K562 (cell line): Measurements from ENCODE around the gene ARAF. TPM values are rescaled to one million over a fixed set of nuclear protein-coding genes. Genes with fewer than 3 reads are reported as not detected.
A peak's percentile ranks its signal among the peaks of the same experiment; 100 is the strongest.

ENCODE experiments used
- CHD7 ChIP-seq: fragments of 200-600 bp; sonication (generic); IDR thresholded peaks from one replicate; pipeline ENCODE4 v1.6.1; 2012; ENCODE audit warnings: mild to moderate bottlenecking, low read depth, low read length, inconsistent platforms
- DPF2 ChIP-seq: fragments of 450-650 bp; IDR thresholded peaks from 2 replicates; pipeline ENCODE4 v1.6.1; 2016
- EHMT2 ChIP-seq: fragments of 450-650 bp; IDR thresholded peaks from 2 replicates; pipeline ENCODE4 v1.6.1; 2018; ENCODE audit warnings: antibody characterized with exemption
- MAZ ChIP-seq, 2 experiments: fragments of 450-650 bp in 1 of 2; sonication (generic) in 1 of 2; formaldehyde crosslinking; IDR thresholded peaks in 1 of 2; conservative IDR thresholded peaks in 1 of 2; 2 replicates each; pipeline versions ENCODE4 v1.4.0 to v1.5.0; 2020; ENCODE audit warnings: mild to moderate bottlenecking in 1 of 2, missing genetic modification reagents in 1 of 2
- NR2C2 ChIP-seq, 2 experiments: fragments of 200-800 bp in 1 of 2; sonication (Bioruptor generic) in 1 of 2; sonication (generic) in 1 of 2; formaldehyde crosslinking in 1 of 2; IDR thresholded peaks; 2 replicates each; pipeline versions ENCODE4 v1.6.1 to v1.8.0; 2016 to 2022; ENCODE audit warnings: mild to moderate bottlenecking in 1 of 2, missing compliant biosample characterization in 1 of 2, missing genetic modification characterization in 1 of 2, missing genetic modification reagents in 1 of 2
- PHB ChIP-seq: fragments of 250-450 bp; sonication (Bioruptor Pico); IDR thresholded peaks from 2 replicates; pipeline ENCODE4 v1.5.0; 2021
- POLR2AphosphoS2 ChIP-seq: IDR thresholded peaks from 2 replicates; pipeline ENCODE4 v1.6.1; 2012; ENCODE audit warnings: low read length, improper control_type of control experiment
- RBM25 ChIP-seq: fragments of 200-400 bp; formaldehyde crosslinking; IDR thresholded peaks from 2 replicates; pipeline ENCODE4 v1.6.1; 2018; ENCODE audit warnings: low read length, low read depth, moderate library complexity; ENCODE audit not compliant: severe bottlenecking
- SIX5 ChIP-seq, 2 experiments: IDR thresholded peaks; 2 replicates each; pipeline ENCODE4 v1.6.1; 2011; ENCODE audit warnings: low read length in 2 of 2, borderline replicate concordance in 1 of 2, low read depth in 1 of 2, mild to moderate bottlenecking in 1 of 2, moderate library complexity in 1 of 2; ENCODE audit not compliant: insufficient read depth in 1 of 2
- TAF7 ChIP-seq: fragments of 450-650 bp; IDR thresholded peaks from 2 replicates; pipeline ENCODE4 v1.6.1; 2016; ENCODE audit warnings: missing genetic modification characterization, missing compliant biosample characterization
- ZFP1 ChIP-seq: fragments of 450-650 bp; formaldehyde crosslinking; IDR thresholded peaks from 2 replicates; pipeline ENCODE4 v1.4.0; 2020; ENCODE audit warnings: mild to moderate bottlenecking, mixed read lengths
- ZNF551 ChIP-seq: fragments of 250-450 bp; sonication (Bioruptor Pico); IDR thresholded peaks from 2 replicates; pipeline ENCODE4 v1.5.0; 2021; ENCODE audit warnings: mild to moderate bottlenecking, moderate library complexity
- polyA plus RNA-seq, 8 experiments: library from polyadenylated mRNA; depleted of rRNA in 4 of 8; stranded (reverse) in 5 of 8; unstranded in 3 of 8; fragments of >200 nt; fragmentation: Nextera tagmentation in 2 of 8; fragmentation: Illumina TruSeq in 1 of 8; extraction: Ambion mirVana in 2 of 8; extraction: Trizol in 1 of 8; gene quantifications; 2 replicates each; pipeline versions ENCODE4 v1.2.1 to v1.2.3, GENCODE V29; 2011 to 2014; ENCODE audit warnings: inconsistent platforms in 1 of 8, missing spikeins in 1 of 8
- total RNA-seq, 7 experiments: library from RNA; depleted of rRNA in 6 of 7; stranded (reverse); fragments of >200 nt in 6 of 7; fragmentation: Illumina TruSeq in 2 of 7; extraction: Trizol in 2 of 7; gene quantifications; 2 replicates each; pipeline versions ENCODE4 v1.2.1 to v1.2.3, GENCODE V29; 2011 to 2021; ENCODE audit warnings: low replicate concordance in 1 of 7

The ARAF gene
- total and polyA plus RNA-seq, 9 of the 15 experiments (the other 6 are each of a cell fraction or from before 2014, with no cell fraction given) = 5.5 to 70.0 (median 29.4) TPM

GRCh38 chrX:47560934-47561658 lies at the start of gene ARAF (continued):
- TF ChIP-seq SIX5 (IDR thresholded peaks at IDR 0.05; ENCODE audit: borderline replicate concordance in 1 of 2, insufficient read depth in 1 of 2, low read depth in 1 of 2, low read length in 2 of 2) = peak; percentile 42; a peak in 2 of 4 replicates
- TF ChIP-seq ZFP1 (CRISPR knock-in tag) = no peak
- TF ChIP-seq ZNF551 = no peak
- TF ChIP-seq PHB = no peak
- no peak for TF ChIP-seq DPF2
- TF ChIP-seq RBM25 = peak; percentile 62
- no peak for TF ChIP-seq NR2C2 (CRISPR knock-in tag; IDR thresholded peaks at IDR 0.05)
- peak; percentile 92 for TF ChIP-seq NR2C2 (tag; IDR thresholded peaks at IDR 0.05)
- no peak for TF ChIP-seq POLR2AphosphoS2
- TF ChIP-seq EHMT2 = no peak
- TF ChIP-seq MAZ (CRISPR knock-in tag; conservative IDR thresholded peaks at IDR 0.05 in 1 of 2, IDR thresholded peaks at IDR 0.05 in 1 of 2) = peak in 1 of 2 experiments; percentile 47; a peak in 1 of 4 replicates
- TF ChIP-seq CHD7 = no peak
- peak; percentile 84 for TF ChIP-seq TAF7
